ENCODE measurements around the gene MREG.

DNA sequence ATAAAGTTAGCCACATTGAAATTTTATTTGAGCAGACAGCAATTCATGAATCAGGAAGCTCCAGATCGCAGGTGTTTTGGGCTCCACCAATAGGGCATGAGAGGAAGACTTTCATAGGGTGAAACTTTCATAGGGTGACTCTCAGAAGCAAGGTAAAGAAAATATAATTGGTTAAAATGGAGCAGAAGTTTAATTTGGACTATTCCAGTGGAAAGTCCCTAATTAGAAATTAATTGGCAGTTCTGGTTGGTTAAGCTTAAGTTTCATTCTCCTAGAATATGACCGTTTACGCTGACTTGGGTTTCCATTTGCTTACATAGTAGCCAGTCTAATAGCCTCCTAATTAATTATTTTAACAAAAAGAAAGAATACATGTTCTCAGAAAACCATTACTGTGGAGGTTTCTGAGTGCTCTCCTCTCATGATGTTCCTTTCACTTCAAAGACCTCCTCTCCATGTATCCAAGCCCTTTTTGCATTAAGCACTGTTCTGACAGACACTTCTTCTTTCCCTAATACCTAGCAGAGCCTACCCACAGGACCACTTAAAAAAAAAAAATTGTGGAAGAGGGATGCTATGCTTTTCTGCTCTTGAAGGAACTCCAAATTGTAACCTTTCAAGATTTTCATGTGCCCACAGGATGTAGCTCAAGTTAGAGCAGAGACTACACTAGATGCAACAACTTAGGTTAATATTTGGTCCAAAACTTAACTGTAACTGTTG, 99.1 kb downstream of the MREG start:
- no peak for TF ChIP-seq EP300 (IDR thresholded peaks at IDR 0.05)
- TF ChIP-seq POLR2AphosphoS5 (IDR thresholded peaks at IDR 0.05) = no peak
- TF ChIP-seq, protein P1, sequence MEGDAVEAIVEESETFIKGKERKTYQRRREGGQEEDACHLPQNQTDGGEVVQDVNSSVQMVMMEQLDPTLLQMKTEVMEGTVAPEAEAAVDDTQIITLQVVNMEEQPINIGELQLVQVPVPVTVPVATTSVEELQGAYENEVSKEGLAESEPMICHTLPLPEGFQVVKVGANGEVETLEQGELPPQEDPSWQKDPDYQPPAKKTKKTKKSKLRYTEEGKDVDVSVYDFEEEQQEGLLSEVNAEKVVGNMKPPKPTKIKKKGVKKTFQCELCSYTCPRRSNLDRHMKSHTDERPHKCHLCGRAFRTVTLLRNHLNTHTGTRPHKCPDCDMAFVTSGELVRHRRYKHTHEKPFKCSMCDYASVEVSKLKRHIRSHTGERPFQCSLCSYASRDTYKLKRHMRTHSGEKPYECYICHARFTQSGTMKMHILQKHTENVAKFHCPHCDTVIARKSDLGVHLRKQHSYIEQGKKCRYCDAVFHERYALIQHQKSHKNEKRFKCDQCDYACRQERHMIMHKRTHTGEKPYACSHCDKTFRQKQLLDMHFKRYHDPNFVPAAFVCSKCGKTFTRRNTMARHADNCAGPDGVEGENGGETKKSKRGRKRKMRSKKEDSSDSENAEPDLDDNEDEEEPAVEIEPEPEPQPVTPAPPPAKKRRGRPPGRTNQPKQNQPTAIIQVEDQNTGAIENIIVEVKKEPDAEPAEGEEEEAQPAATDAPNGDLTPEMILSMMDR (IDR thresholded peaks at IDR 0.05) = no peak
- no peak for TF ChIP-seq POLR2A (IDR thresholded peaks at IDR 0.05)

All from sigmoid colon (tissue), 4 donors.